Measurements from ENCODE around the gene AKT3. TPM values are rescaled to one million over a fixed set of nuclear protein-coding genes. Genes with fewer than 3 reads are reported as not detected.

Gene AKT3
- polyA plus RNA-seq, 2 of the 4 experiments (the other 2 are of a cell fraction) = 18.4 to 43.5 TPM

DNA sequence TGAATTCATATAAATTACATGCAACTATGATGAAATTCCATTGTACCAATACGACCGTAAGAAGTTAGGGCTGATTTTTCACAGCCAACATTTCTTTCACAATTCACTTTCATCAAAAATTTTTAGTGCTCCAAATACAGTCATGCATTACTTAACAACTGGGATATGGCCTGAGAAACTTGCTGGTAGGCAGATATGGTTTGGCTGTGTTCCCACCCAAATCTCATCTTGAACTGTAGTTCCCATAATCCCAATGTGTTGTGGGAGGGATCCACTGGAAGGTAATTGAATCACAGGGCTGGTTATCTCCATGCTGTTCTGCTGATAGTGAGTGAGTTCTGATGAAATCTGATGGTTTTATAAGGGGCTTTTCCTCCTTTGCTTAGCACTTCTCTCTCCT is 244.4 kb downstream of the AKT3 start:
- FAIRE-seq = no peak
- H3K27ac ChIP-seq = no peak overlapping the region
- ChIA-PET CTCF (no interaction called here), POLR2A (no interaction called here)
- DNase-seq (ENCODE audit: low read depth in 1 of 2, low spot score in 1 of 2) = no peak
- peaks cover 18% of the 10 kb centered on the region for H3K9me3 ChIP-seq
- ATAC-seq = no peak
- TF ChIP-seq HEYL (CRISPR knock-in tag; IDR thresholded peaks at IDR 0.05) (no peak), RAD21 (conservative IDR thresholded peaks at IDR 0.05 in 1 of 2, IDR thresholded peaks at IDR 0.05 in 1 of 2) (no peak), HDAC2 (IDR thresholded peaks at IDR 0.05) (no peak), HOXB5 (CRISPR knock-in tag; IDR thresholded peaks at IDR 0.05) (no peak)
- TF ChIP-seq, protein P1, sequence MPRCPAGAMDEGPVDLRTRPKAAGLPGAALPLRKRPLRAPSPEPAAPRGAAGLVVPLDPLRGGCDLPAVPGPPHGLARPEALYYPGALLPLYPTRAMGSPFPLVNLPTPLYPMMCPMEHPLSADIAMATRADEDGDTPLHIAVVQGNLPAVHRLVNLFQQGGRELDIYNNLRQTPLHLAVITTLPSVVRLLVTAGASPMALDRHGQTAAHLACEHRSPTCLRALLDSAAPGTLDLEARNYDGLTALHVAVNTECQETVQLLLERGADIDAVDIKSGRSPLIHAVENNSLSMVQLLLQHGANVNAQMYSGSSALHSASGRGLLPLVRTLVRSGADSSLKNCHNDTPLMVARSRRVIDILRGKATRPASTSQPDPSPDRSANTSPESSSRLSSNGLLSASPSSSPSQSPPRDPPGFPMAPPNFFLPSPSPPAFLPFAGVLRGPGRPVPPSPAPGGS (IDR thresholded peaks at IDR 0.05) = no peak
- no peak overlapping the region for H3K4me2 ChIP-seq
- no peak overlapping the region for H3K4me3 ChIP-seq
- H3K4me1 ChIP-seq = no peaks in the 10 kb centered on the region
- 98% methylated on average over 2 of the region's 2 CpGs for WGBS (ENCODE audit: missing lambda C conversion rate)

- CTCF ChIA-PET = interaction anchor here (1.1 kb wide), 1 partner anchor 12 kb away, joined by 3 read pairs; no protein-coding TSS in a partner anchor
- no peak for FAIRE-seq
Measured at GRCh38 chr1:243601720-243602119, 248.3 kb downstream of the AKT3 start.

DNA sequence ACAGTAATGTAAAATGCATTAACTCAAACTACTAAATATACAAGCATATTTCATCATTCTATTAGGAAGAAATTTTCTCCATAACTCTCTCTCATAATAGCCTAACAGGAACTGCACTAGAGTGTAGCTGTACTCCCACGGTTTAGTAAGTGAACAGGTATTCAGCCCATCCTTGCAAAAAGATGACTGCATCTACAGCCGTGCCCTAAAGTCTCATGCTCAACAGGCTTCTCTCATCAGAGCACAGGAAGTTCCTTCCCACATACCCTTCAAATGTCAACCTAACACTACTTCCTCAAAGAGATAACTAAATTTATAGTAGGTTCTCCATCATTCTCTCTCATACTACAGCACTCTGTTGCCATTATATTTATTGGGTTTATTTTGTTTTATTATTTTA is 251.6 kb downstream of the AKT3 start:
- Histone ChIP-seq H3K27ac (no peak overlapping the region), H3K4me1 (no peaks in the 10 kb centered on the region), H3K9me3 (peaks cover 17% of the 10 kb centered on the region), H3K4me3 (no peak overlapping the region), H3K4me2 (no peak overlapping the region)
- no peak for FAIRE-seq
- peak; percentile 56 to 76; a peak in 5 of 6 replicates for ATAC-seq
- peak in 1 of 2 experiments; percentile 39 for DNase-seq (ENCODE audit: low read depth in 1 of 2, low spot score in 1 of 2)
- ChIA-PET CTCF (no interaction called here), POLR2A (no interaction called here)
- TF ChIP-seq JUN (IDR thresholded peaks at IDR 0.05) (no peak), MAFK (IDR thresholded peaks at IDR 0.05; ENCODE audit: partially characterized antibody) (no peak), HEYL (CRISPR knock-in tag; IDR thresholded peaks at IDR 0.05) (no peak), NFE2L2 (conservative IDR thresholded peaks at IDR 0.05; ENCODE audit: low read length) (no peak), ZC3H11A (IDR thresholded peaks at IDR 0.05) (no peak), EHMT2 (IDR thresholded peaks at IDR 0.05; ENCODE audit: low read depth) (no peak), MAZ (IDR thresholded peaks at IDR 0.05; ENCODE audit: borderline replicate concordance, low read depth, low read length) (no peak), EP300 (IDR thresholded peaks at IDR 0.05) (no peak), ZFP36 (IDR thresholded peaks at IDR 0.05; ENCODE audit: borderline replicate concordance, partially characterized antibody) (no peak), PHF8 (IDR thresholded peaks at IDR 0.05; ENCODE audit: borderline replicate concordance, low read depth) (no peak), ELK1 (IDR thresholded peaks at IDR 0.05; ENCODE audit: low read depth, low read length) (no peak), MYC (IDR thresholded peaks at IDR 0.05; ENCODE audit: borderline replicate concordance, low read length) (no peak), CBX8 (IDR thresholded peaks at IDR 0.05) (no peak), CEBPB (IDR thresholded peaks at IDR 0.05) (no peak), KDM1A (IDR thresholded peaks at IDR 0.05; ENCODE audit: low read depth) (no peak), RCOR1 (IDR thresholded peaks at IDR 0.05; ENCODE audit: low read depth, low read length) (no peak), CHD2 (IDR thresholded peaks at IDR 0.05; ENCODE audit: low read length, partially characterized antibody) (no peak), FOSL2 (IDR thresholded peaks at IDR 0.05) (no peak), FOSL2 (CRISPR knock-in tag; IDR thresholded peaks at IDR 0.05) (no peak), CHD4 (IDR thresholded peaks at IDR 0.05; ENCODE audit: borderline replicate concordance) (no peak), SREBF2 (IDR thresholded peaks at IDR 0.05) (no peak)
- WGBS (ENCODE audit: missing lambda C conversion rate) = 62% methylated on average over 2 of the region's 2 CpGs

More at GRCh38 chr1:243601720-243602119, 248.3 kb downstream of the AKT3 start:
- no peak for ATAC-seq
- H3K4me2 ChIP-seq = no peak overlapping the region
- no peak overlapping the region for H3K27ac ChIP-seq
- H3K4me3 ChIP-seq = no peak overlapping the region
- DNase-seq (ENCODE audit: low read depth in 1 of 2, low spot score in 1 of 2) = peak in 1 of 2 experiments; percentile 12
- TF ChIP-seq POLR2AphosphoS2 (conservative IDR thresholded peaks at IDR 0.05; ENCODE audit: low read length) (no peak), MAFK (IDR thresholded peaks at IDR 0.05; ENCODE audit: partially characterized antibody) (no peak), SREBF2 (IDR thresholded peaks at IDR 0.05) (no peak), NFE2L2 (conservative IDR thresholded peaks at IDR 0.05; ENCODE audit: low read length) (no peak), FOSB (CRISPR knock-in tag; IDR thresholded peaks at IDR 0.05) (no peak), RCOR1 (IDR thresholded peaks at IDR 0.05; ENCODE audit: low read depth, low read length) (no peak), CEBPB (IDR thresholded peaks at IDR 0.05) (no peak), TP53 (CRISPR knock-in tag; IDR thresholded peaks at IDR 0.05) (no peak), RAD21 (conservative IDR thresholded peaks at IDR 0.05 in 1 of 2, IDR thresholded peaks at IDR 0.05 in 1 of 2) (no peak), BHLHE40 (IDR thresholded peaks at IDR 0.05; ENCODE audit: low read depth, low read length) (no peak), EHMT2 (IDR thresholded peaks at IDR 0.05; ENCODE audit: low read depth) (no peak), ZSCAN20 (CRISPR knock-in tag; IDR thresholded peaks at IDR 0.05) (no peak), TFCP2L1 (CRISPR knock-in tag; IDR thresholded peaks at IDR 0.05) (no peak)
- TF ChIP-seq, protein P2, sequence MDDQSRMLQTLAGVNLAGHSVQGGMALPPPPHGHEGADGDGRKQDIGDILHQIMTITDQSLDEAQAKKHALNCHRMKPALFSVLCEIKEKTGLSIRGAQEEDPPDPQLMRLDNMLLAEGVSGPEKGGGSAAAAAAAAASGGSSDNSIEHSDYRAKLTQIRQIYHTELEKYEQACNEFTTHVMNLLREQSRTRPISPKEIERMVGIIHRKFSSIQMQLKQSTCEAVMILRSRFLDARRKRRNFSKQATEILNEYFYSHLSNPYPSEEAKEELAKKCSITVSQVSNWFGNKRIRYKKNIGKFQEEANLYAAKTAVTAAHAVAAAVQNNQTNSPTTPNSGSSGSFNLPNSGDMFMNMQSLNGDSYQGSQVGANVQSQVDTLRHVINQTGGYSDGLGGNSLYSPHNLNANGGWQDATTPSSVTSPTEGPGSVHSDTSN (IDR thresholded peaks at IDR 0.05) = no peak
- TF ChIP-seq, protein P3, sequence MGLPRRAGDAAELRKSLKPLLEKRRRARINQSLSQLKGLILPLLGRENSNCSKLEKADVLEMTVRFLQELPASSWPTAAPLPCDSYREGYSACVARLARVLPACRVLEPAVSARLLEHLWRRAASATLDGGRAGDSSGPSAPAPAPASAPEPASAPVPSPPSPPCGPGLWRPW (IDR thresholded peaks at IDR 0.05) = no peak
- POLR2A ChIA-PET = no interaction called here
- H3K9me3 ChIP-seq = peaks cover 18% of the 10 kb centered on the region
- H3K4me1 ChIP-seq = no peaks in the 10 kb centered on the region

Data from A549 (cell line).